GM19351 (cell line): ENCODE measurements around the gene VAMP8.
"Not testable (repeated sequence)": the region's sequence is repeated elsewhere in the genome, so short reads cannot be mapped to it uniquely, and the experiment has no call there.

Experiments used
- ATAC-seq: cut with Tn5 transposase; IDR thresholded peaks from one replicate; pipeline ENCODE4 v1.9.1; 2021; ENCODE audit warnings: mild to moderate bottlenecking, moderate library complexity; ENCODE audit not compliant: unreplicated experiment

The VAMP8 gene

DNA sequence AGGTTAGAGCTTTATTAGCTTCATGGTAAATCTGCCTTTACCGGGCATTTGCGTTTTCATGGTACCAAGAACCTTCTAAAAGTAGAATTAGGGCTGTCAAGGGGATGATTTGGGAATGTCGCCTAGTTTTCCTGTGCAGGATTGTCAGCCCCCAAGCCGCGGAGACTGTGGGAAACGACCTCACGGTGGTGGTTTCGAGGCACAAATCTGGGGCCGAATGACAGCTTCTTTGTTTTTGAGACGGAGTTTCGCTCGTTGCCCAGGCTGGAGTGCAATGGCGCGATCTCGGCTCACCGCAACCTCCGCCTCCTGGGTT lies 38.0 kb downstream of the VAMP8 start:
- no peak for ATAC-seq

- ATAC-seq = not testable (repeated sequence)
Observed at GRCh38 chr2:85617723-85618122, 40.3 kb downstream of the VAMP8 start.

DNA sequence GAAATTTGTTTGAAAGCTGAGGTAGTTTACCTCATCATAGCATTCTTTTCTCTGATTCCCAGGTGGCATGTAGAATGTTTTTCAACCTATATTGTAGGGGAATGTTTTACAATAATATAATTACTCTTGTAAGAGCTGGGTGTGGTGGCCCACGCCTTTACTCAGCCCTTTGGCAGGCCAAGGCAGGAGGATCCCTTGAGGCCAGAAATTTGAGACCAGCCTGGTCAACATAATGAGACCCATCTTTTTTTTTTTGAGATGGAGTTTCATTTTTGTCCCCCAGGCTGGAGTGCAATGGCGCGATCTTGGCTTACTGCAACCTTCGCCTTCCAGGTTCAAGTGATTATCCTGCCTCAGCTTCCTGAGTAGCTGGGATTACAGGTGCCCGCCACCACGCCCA lies 42.2 kb downstream of the VAMP8 start:
- ATAC-seq = no peak

- ATAC-seq = no peak
Observed at GRCh38 chr2:85621338-85621737, 44.0 kb downstream of the VAMP8 start.

DNA sequence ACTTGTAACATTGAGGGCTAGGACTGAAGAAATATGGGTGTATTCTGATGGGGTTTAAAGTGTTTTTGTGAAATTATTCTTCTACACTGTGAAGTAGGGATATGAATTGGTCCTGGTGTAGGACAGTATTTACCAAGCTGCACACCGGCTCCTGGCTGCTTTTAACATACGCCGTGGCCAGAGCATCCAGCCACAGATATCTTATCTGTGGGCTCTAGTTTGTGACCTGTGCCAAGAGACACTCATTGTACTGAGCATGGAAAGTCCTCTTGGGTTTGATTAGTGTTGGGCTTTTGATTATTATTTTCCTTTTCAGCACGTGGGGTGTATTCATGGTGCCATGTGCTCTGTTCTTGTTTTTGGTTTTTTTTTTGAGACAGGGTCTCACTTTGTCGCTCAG lies 46.6 kb downstream of the VAMP8 start:
- ATAC-seq = no peak

GRCh38 chr2:85628658-85629057 lies 51.3 kb downstream of the VAMP8 start:
- ATAC-seq = peak; percentile 56

DNA sequence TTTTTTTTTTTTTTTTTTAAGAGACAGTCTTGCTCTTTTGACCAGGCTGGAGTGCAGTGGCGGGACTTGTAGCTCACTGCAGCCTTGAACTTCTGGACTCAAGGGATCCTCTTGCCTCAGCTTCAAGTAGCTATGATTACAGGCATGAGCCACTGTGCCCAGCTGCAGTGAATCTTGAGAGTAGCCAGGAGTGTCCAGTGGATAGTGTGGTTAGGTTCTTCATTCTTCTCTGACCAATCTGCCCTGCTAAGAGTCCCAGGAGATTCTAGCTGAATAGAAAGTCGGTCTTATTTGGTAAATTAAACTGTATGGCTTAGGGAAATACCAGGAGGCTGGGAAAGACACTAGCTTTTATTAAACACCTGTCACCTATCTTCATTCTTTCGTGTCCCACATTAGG lies 53.9 kb downstream of the VAMP8 start:
- no peak for ATAC-seq
